ENCODE data around the gene PIK3R1. TPM values are rescaled to one million over a fixed set of nuclear protein-coding genes. Genes with fewer than 3 reads are reported as not detected.

PIK3R1 gene
- total and polyA plus RNA-seq, 2 experiments from 2014 or later, result 5.9 to 9.8 TPM

- TF ChIP-seq ZNF462 (CRISPR knock-in tag; IDR thresholded peaks at IDR 0.05), result no peak
Measured at GRCh38 chr5:68303754-68304420, 88.3 kb downstream of the PIK3R1 start (continued).

- Histone ChIP-seq H4K20me1 (replicated peaks; ENCODE audit: insufficient read depth) (no peaks in the 10 kb centered on the region), H3K4me1 (ENCODE audit: insufficient read depth) (no peaks in the 10 kb centered on the region), H3K36me3 (ENCODE audit: insufficient read depth) (no peaks in the 10 kb centered on the region), H3K4me2 (no peak overlapping the region), H3K27me3 (ENCODE audit: insufficient read depth) (no peaks in the 10 kb centered on the region), H3F3A (replicated peaks; ENCODE audit: low read depth) (no peaks in the 10 kb centered on the region), H2AFZ (no peak overlapping the region), H3K79me2 (replicated peaks; ENCODE audit: insufficient read depth) (no peaks in the 10 kb centered on the region), H3K9me2 (ENCODE audit: insufficient read depth) (no peaks in the 10 kb centered on the region), H3K4me3 (no peak overlapping the region), H3K27ac (ENCODE audit: low read depth) (no peak overlapping the region)
- DNase-seq (ENCODE audit: low spot score) (no peak), ATAC-seq (no peak)
- Mint-ChIP-seq H3K4me1 (no peaks in the 10 kb centered on the region), H3K27me3 (ENCODE audit: insufficient read depth, low read depth, poor library complexity) (peaks cover 2% of the 10 kb centered on the region), H3K36me3 (ENCODE audit: low read depth) (peaks cover 2% of the 10 kb centered on the region; the same call in 1 of the 3 replicates), H3K27ac (no peak overlapping the region), H3K4me3 (no peak overlapping the region), H3K9me3 (no peaks in the 10 kb centered on the region)
- no peak for TF ChIP-seq NANOG (IDR thresholded peaks at IDR 0.05; ENCODE audit: borderline replicate concordance)
- no peak for TF ChIP-seq REST (IDR thresholded peaks at IDR 0.05; ENCODE audit: unreplicated experiment)
- no peak for TF ChIP-seq ETS1 (IDR thresholded peaks at IDR 0.05)
- no peak for TF ChIP-seq JUNB (IDR thresholded peaks at IDR 0.05; ENCODE audit: unreplicated experiment)
- TF ChIP-seq CREB1 (CRISPR knock-in tag; IDR thresholded peaks at IDR 0.05; ENCODE audit: low read depth), result no peak
- no peak for TF ChIP-seq ZNF331 (CRISPR knock-in tag; IDR thresholded peaks at IDR 0.05; ENCODE audit: low read depth)
- TF ChIP-seq CTCF (conservative IDR thresholded peaks at IDR 0.05; ENCODE audit: low read depth in 2 of 2), result no peak
Measured at GRCh38 chr5:68304421-68305052, 89.0 kb downstream of the PIK3R1 start.
